Esophagus mucosa (tissue), 1 donor: ENCODE results near the gene CA9. TPM values are rescaled to one million over a fixed set of nuclear protein-coding genes. Genes with fewer than 3 reads are reported as not detected.

Experiments
- ATAC-seq: fragments of 200-7000 bp; cut with Tn5 transposase; one replicate; pipeline ENCODE4 v1.9.1; 2020
- total RNA-seq: library from RNA; stranded (reverse); gene quantifications from one replicate; pipeline ENCODE4 v1.2.4, GENCODE V29; 2023
- donor health status: DM: yes; HTN: yes; CAD: no.

CA9 gene
- total RNA-seq, 1 donor from 2014 or later, result 1.6 TPM

- peak; percentile 46 for ATAC-seq
These were observed 2.1 kb downstream of the CA9 start for GRCh38 chr9:35675732-35676392.

- ATAC-seq, result no peak
These were observed 5.4 kb downstream of the CA9 start for GRCh38 chr9:35679091-35679490.

DNA sequence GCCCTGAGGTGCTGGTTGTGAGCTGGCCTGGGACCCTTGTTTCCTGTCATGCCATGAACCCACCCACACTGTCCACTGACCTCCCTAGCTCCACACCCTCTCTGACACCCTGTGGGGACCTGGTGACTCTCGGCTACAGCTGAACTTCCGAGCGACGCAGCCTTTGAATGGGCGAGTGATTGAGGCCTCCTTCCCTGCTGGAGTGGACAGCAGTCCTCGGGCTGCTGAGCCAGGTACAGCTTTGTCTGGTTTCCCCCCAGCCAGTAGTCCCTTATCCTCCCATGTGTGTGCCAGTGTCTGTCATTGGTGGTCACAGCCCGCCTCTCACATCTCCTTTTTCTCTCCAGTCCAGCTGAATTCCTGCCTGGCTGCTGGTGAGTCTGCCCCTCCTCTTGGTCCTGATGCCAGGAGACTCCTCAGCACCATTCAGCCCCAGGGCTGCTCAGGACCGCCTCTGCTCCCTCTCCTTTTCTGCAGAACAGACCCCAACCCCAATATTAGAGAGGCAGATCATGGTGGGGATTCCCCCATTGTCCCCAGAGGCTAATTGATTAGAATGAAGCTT lies 6.1 kb downstream of the CA9 start:
- ATAC-seq, result no peak

GRCh38 chr9:35680331-35681105 lies 6.8 kb downstream of the CA9 start:
- ATAC-seq, result peak; percentile 24

GRCh38 chr9:35681341-35682002 lies 7.7 kb downstream of the CA9 start:
- no peak for ATAC-seq

DNA sequence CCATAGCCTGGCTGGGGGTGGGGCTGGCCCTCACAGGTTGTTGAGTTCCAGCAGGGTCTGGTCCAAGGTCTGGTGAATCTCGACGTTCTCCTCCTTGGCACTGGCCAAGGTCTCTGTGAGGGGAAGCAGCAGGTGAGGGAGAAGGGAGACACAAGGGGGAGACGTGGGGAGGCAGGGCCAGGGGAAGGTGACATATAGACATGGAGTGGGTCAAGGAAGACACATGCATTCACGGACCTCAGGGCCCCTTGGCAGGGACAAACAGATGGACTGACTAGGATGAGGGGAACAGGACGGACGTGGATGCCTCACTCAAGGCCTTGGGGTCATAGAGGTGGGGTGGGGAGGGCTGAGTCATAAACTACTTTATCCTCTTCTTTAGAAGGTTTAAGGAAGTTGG lies 8.3 kb downstream of the CA9 start:
- peak; percentile 20 for ATAC-seq

DNA sequence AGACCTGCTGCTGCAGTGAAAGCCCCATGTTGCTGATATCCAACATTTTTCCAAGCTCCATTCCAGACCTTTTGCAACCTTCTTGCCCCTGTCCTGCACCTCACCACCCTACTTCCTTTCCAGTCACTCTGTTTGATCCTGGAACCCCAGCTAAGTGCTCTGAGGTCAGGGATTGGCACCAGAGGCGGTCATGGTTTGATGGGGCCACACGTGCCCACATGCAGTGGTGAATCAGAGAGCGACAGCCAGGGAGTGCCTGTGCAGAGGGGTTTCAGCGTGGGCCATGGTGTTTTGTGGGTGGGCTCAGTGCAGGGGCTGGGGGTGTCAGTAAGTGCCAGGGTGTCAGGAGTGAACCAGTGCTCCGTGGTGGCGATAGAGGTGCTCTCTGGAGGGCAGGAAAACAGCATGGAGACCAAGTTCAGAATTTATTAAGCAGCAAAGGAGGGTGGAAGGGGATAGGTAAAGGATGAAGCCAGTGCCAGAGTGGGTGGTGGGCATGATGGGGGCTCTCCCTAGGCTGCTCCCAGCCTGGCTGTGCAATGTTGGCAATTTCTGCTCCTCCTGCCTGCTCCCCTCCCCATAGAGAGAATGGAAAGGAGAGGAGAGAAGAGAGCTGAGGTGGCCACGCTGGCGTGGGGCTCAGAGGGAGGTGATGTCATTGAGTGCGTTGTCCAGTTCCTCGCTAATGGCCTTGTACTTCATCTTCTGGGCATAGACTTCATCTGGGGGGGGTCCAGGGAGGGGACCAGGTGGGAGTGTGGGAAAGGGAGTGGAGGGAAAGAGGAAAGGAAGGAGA lies 9.0 kb downstream of the CA9 start:
- no peak for ATAC-seq

GRCh38 chr9:35683323-35683722 lies 9.6 kb downstream of the CA9 start:
- no peak for ATAC-seq

DNA sequence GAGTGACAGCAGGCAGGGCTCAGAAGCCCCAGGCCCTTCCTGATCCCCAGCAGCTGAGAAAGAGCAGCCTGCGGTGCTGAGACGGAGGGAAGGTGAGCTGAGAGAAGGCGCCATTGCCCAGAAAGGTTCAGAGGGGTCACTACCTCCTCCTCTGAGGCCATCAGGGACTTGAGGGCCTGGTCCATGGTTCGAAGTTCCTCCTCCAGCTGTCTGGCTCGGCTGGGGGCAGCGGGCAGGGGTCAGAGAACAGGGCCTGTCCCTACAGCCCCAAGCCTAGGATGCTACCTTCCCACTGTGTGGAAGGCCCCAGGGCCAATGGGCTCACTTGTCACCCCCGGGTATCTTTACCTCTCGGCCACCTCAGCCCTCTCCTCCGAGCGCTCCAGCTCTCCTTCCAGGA lies 11.2 kb downstream of the CA9 start:
- ATAC-seq, result no peak

- ATAC-seq, result no peak
These were observed 11.8 kb downstream of the CA9 start for GRCh38 chr9:35685506-35685905.

DNA sequence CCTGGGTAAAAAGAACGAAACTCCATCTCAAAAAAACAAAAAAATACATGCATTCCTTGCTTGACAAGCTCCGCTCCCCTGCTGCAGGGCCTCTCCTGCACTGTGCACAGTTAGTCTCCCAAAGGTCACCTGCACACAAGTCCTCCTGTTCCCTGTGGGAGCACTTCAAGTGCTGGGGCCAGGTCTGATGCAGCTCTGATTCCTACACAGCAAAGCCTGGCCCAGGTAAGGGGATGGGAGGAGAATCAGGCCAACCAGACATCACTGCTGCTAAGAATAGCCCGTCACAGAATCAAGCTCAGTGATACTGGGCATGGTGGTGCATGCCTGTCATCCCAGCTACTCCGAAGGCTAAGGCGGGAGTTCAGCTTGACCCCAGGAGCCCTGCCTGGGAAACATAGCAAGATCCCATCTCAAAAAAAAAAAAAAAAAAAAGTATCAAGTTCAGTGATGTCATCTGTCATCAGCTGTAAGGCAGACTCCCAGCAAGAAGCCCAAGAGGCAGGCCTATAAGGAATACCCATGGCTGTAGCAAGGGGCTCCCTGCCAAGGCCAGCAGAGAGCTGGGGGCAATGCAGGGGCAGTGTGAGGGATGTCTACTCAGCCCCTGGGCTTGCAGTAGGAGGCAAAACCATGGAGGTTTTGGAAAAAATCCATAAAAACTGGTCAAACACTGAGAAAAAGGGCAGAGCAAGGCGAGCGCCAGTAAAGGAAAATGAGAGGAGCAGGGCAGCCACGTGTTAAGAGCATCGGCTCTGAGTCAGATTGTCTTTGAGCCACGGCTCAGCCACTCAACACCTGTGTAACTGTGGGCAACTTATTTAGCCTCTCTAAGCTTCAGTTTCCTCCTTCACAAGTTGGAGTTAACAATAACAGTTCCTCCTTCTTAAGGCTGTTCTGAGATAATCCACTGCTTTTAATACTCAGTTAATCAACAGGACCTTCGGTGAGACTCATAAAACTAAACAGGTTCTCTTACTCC lies 12.8 kb downstream of the CA9 start:
- no peak for ATAC-seq

DNA sequence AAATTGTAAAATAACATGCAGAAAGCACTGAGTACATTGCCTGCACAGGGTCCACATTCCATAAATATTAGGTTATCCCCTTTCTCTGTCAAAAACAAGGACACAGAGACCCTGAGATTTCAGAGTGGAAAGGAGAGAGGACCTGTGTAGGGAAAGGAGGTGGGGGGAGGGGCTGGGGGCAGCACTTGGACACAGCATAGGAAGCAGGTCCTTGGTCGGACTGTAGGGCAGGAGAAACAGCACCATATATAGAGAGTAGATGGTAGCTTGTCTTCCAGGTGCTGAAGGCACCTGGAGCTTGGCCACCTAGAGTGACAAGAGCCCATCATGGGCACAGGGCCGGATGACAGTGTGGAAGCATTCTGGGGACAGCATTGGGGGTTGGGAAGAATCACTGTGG lies 13.6 kb downstream of the CA9 start:
- ATAC-seq, result no peak

DNA sequence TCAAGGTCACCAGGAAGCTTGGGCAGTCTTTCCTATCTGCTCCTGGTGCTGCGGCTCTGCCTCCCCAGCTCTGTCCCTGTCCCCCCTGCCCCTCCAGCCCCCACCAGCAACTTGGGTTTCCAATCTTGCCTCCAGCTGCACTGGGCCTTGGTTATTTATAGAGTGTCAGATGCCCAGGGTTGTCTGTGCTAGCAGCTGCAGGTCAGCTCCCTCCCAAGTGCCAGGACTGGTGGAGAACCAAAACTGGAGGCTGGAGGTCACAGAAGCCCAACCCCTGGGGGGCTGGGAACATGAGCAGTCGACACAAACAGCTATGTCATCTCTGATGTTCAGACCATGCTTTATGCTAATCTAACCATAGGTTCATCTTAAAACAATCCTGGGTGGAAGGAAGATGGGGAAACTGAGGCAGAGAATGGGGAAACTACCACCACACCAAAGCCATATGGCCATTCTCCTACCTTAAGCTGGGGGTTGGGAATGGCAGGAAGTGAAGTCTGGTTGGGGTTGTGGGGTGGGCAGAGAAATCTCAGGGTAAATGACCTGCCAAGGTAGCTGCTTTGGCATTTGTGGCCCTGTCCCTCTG lies 14.3 kb downstream of the CA9 start:
- ATAC-seq, result no peak

DNA sequence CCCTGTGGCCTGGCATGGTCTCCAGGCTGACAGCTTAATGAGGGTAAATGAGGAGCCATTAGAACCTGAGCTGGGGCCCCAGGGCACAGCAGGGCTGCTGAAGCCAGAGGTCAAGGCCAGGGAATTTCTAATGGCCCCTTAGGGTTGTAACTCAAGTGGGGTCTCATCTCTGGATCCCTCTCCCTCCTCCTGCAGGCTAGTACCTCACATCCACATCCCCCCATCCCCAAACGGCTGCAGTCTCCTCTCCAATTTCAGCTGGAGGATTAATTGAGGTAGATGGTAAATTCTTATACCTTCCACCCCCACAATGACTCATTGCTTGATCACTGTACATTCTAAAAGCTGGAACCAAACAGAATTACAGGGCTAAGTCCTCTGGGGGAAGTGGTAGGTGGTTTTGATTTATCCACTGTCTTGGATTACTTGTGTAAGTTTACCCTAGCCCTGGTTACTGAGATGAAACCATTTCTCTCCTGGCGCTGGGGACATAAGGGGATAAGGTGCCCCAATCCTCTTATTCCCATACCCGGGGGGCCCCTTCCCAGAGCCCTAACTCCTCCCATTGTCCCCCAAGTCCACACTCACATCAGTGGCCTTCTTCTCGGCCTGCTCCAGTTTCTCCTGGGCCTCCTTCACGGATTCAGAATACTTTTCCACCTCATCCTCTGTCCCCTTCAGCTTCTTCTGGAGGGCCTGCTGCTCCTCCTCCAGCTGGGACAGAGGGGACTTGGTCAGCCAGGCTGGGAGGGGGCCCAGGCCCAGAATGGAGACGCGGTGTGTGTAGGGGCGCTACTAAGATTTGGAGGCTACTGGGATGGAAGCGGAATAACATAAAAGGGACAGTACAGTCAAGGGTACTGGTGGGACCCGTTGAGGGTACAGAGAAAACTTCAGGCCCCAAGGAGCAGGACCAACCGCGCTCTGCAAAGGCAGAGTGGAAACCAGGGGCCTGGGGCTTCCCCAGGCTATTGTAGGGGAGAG lies 15.1 kb downstream of the CA9 start:
- ATAC-seq, result peak; percentile 24

DNA sequence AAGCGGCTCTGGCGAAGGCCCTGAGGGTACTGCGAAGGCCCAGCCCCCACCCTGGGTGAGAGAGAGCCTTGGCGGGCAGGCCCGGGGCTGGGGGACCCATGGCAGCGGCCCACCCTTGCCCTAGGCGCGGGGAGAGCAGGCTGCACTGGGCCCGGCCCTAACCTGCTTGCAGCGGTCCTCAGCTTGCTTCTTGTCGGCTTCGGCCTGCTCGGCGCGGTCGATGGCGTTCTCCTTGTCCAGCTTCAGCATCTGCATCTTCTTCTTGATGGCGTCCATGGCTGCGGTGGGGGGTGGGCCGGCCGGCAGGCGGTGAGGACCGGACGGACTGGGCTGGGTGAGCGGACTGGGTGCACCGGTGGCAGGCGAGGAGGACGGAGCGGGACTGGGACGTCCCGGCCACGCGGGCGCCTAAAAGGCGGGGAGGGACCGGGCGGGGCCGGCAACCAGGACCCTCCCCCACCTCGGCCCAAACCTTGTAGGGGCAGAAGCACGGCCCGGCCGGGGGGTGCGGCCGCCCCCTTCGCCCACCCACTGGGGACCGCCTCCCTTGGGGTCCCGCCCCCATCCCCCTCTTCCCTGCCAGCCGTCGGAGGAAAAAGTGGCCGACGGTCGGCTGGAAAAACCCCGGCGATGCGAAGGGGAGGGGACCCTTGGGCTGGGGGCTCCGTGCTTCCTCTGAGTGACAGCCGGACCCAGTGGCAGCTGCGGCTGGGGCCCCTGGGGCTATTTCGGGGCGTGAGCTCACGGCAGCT lies 16.0 kb downstream of the CA9 start, which contains the start of gene TPM2:
TSS of gene TPM2 (minus strand) at position 384 of the 752 bp plus-strand sequence. CDS start at position 276, 108 bp downstream.
- ATAC-seq, result peak; percentile 39

DNA sequence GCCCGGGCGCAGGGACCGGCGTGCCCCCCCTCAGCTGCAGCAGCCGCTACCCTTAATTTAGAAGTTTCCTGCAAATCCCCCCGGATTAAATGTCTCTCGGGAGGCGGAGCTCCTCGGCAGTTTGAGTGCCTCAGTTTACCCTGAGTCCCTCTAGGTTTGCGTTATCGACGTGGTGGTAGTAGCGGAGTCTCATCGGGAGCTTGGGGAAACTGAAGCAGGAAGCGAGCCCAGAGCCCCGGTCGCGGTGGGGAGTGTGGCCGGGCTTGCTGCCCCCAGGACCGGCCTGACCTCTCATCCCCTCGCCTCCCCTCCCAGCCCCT lies 16.5 kb downstream of the CA9 start:
- ATAC-seq, result peak; percentile 31

DNA sequence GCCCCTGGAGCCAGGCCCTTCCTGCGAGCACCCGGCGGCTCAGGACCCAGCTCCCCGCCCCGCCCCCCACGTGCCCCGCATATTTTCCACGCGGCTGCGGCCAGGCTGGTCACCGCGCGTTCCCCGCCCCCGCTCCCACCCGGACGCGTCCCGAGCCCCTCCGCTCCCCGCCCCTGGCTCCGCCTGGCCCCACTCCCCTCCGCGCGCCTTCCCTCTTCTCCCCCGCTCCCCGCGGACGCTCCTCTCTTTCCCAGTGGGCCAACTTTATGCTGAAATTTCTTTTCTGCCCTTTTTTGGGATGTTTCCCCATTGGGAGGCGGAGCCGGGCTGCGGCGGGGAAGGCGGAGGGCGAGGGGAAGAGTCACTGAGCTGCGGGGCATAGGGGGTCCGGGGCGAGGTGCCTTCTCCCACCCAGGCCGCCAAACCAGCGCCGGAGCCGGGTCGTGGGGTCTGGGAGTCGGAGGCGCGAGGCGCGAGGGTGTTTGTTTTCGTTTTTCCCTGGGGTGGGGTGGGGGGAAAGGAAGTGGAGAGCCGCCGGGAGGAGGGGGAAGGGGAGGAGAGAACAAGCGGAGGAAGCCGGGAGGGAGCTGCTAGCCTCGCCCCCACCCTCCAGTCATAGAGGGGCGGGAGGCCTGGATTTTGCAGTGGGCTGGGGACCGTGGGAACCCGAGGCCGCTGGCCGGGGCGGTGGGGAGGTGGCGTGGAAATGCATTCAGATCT lies 17.0 kb downstream of the CA9 start:
- ATAC-seq, result peak; percentile 31

- ATAC-seq, result peak; percentile 4
These were observed 17.6 kb downstream of the CA9 start for GRCh38 chr9:35691334-35691650.
